Measurements from ENCODE around the gene SLC35E1.

SLC35E1 gene

GRCh38 chr19:16599655-16600346 lies 27.6 kb upstream of the SLC35E1 start:
- no peak for DNase-seq (ENCODE audit: extremely low spot score, insufficient read length, low read depth)
- no peak for FAIRE-seq

- DNase-seq (ENCODE audit: extremely low spot score, insufficient read length, low read depth), result no peak
- no peak for FAIRE-seq
Measured at GRCh38 chr19:16598848-16599247, 26.6 kb upstream of the SLC35E1 start.

GRCh38 chr19:16596399-16596798 lies 24.2 kb upstream of the SLC35E1 start:
- FAIRE-seq (no peak), DNase-seq (ENCODE audit: extremely low spot score, insufficient read length, low read depth) (no peak)

- FAIRE-seq, result no peak
- no peak for DNase-seq (ENCODE audit: extremely low spot score, insufficient read length, low read depth)
Measured at GRCh38 chr19:16595097-16595496, 22.9 kb upstream of the SLC35E1 start.

- FAIRE-seq (no peak), DNase-seq (ENCODE audit: extremely low spot score, insufficient read length, low read depth) (no peak)
Measured at GRCh38 chr19:16594681-16595091, 22.5 kb upstream of the SLC35E1 start.

- FAIRE-seq, result peak; percentile 82
- no peak for DNase-seq (ENCODE audit: extremely low spot score, insufficient read length, low read depth)
Measured at GRCh38 chr19:16594131-16594586, 21.9 kb upstream of the SLC35E1 start.

GRCh38 chr19:16593181-16593580 lies 21.0 kb upstream of the SLC35E1 start:
- FAIRE-seq (peak; percentile 42), DNase-seq (ENCODE audit: extremely low spot score, insufficient read length, low read depth) (no peak)

GRCh38 chr19:16591803-16592556 lies 19.8 kb upstream of the SLC35E1 start:
- no peak for FAIRE-seq
- no peak for DNase-seq (ENCODE audit: extremely low spot score, insufficient read length, low read depth)

GRCh38 chr19:16590876-16591802 lies 18.9 kb upstream of the SLC35E1 start:
- DNase-seq (ENCODE audit: extremely low spot score, insufficient read length, low read depth), result no peak
- no peak for FAIRE-seq

- FAIRE-seq, result no peak
- no peak for DNase-seq (ENCODE audit: extremely low spot score, insufficient read length, low read depth)
Measured at GRCh38 chr19:16589917-16590316, 17.7 kb upstream of the SLC35E1 start.

- DNase-seq (ENCODE audit: extremely low spot score, insufficient read length, low read depth) (no peak), FAIRE-seq (no peak)
Measured at GRCh38 chr19:16588824-16589577, 16.8 kb upstream of the SLC35E1 start.

- peak; percentile 100 for FAIRE-seq
Measured at GRCh38 chr19:16587833-16588823, 15.9 kb upstream of the SLC35E1 start.

GRCh38 chr19:16586991-16587832 lies 15.0 kb upstream of the SLC35E1 start:
- FAIRE-seq (peak; percentile 95), DNase-seq (ENCODE audit: extremely low spot score, insufficient read length, low read depth) (no peak)

More at GRCh38 chr19:16587833-16588823, 15.9 kb upstream of the SLC35E1 start:
- peak; percentile 71 for DNase-seq (ENCODE audit: extremely low spot score, insufficient read length, low read depth)

GRCh38 chr19:16586477-16586871 lies 14.3 kb upstream of the SLC35E1 start:
- DNase-seq (ENCODE audit: extremely low spot score, insufficient read length, low read depth), result no peak
- no peak for FAIRE-seq

GRCh38 chr19:16585808-16586476 lies 13.7 kb upstream of the SLC35E1 start:
- FAIRE-seq (peak; percentile 99), DNase-seq (ENCODE audit: extremely low spot score, insufficient read length, low read depth) (no peak)

- FAIRE-seq, result no peak
- no peak for DNase-seq (ENCODE audit: extremely low spot score, insufficient read length, low read depth)
Measured at GRCh38 chr19:16585094-16585801, 13.0 kb upstream of the SLC35E1 start.

Data from GM18507 (cell line).